Stimulated activated naive CD8-positive, alpha-beta T cell treated with anti-CD3 and anti-CD28 coated beads, Interleukin-15, Interleukin-2, amounts not matched to agents 100 ng/mL and 50 ng/mL, for 24 hours (primary cell): ENCODE measurements around the gene HERC6.
"Not testable (repeated sequence)": the region's sequence is repeated elsewhere in the genome, so short reads cannot be mapped to it uniquely, and the experiment has no call there.

Experiments used
- H3K27ac Mint-ChIP-seq: one replicate; pipeline ENCODE4 v1.8.0; 2021; ENCODE audit warnings: mild to moderate bottlenecking, mixed read lengths
- H3K27me3 Mint-ChIP-seq: one replicate; pipeline ENCODE4 v1.8.0; 2021; ENCODE audit warnings: mixed read lengths
- H3K36me3 Mint-ChIP-seq: one replicate; pipeline ENCODE4 v1.8.0; 2021; ENCODE audit warnings: low read depth, mixed read lengths
- H3K4me1 Mint-ChIP-seq: one replicate; pipeline ENCODE4 v1.8.0; 2021; ENCODE audit warnings: low read depth, mixed read lengths
- H3K4me3 Mint-ChIP-seq: one replicate; pipeline ENCODE4 v1.8.0; 2021; ENCODE audit warnings: mild to moderate bottlenecking, mixed read lengths
- H3K9me3 Mint-ChIP-seq: one replicate; pipeline ENCODE4 v1.8.0; 2021; ENCODE audit warnings: mixed read lengths

Gene HERC6

GRCh38 chr4:88418411-88418810 is 39.8 kb downstream of the HERC6 start:
- no peaks in the 10 kb centered on the region for H3K9me3 Mint-ChIP-seq
- H3K36me3 Mint-ChIP-seq, result peaks cover 29% of the 10 kb centered on the region
- no peak overlapping the region for H3K27ac Mint-ChIP-seq
- no peaks in the 10 kb centered on the region for H3K27me3 Mint-ChIP-seq
- H3K4me3 Mint-ChIP-seq, result no peak overlapping the region
- H3K4me1 Mint-ChIP-seq, result no peaks in the 10 kb centered on the region

DNA sequence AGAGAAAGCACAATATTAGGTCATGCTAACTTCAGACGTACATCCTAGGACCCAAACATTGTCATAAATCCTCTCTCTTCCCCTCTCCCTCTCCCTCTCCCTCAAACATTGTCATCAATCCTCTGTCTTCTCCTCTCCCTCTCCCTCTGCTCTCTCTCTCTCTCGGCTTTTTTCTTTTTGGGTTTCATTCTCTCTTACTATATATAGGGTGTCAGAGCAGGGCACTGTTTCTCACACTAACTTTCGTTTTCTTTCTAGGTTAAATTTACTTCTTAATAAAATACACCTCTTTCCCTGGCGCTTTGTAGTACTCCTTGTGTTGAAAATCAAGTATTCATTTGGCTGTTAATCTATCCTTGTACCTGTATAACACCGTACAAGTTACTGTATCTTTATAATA is 41.2 kb downstream of the HERC6 start:
- Mint-ChIP-seq H3K27ac (no peak overlapping the region), H3K4me1 (no peaks in the 10 kb centered on the region), H3K27me3 (no peaks in the 10 kb centered on the region), H3K4me3 (no peak overlapping the region), H3K36me3 (peaks cover 25% of the 10 kb centered on the region), H3K9me3 (no peaks in the 10 kb centered on the region)

DNA sequence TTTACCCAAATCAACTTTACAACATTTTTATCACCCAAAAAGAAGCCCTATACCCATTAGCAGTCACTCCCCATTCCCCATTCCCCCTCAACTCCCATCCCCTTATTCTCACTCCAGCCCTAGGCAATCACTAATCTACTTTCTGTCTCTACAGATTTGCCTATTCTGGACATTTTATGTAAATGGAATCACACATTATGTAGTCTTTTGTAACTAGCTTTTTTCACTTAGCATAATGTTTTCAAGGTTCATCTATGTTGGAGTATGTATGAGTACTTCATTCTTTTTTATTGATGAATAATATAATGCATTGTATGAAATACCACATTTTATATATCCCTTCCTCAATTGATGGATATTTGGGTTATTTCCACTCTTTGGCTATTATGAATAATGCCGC is 42.2 kb downstream of the HERC6 start:
- no peaks in the 10 kb centered on the region for H3K4me1 Mint-ChIP-seq
- peaks cover 21% of the 10 kb centered on the region for H3K36me3 Mint-ChIP-seq
- H3K27me3 Mint-ChIP-seq, result no peaks in the 10 kb centered on the region
- no peak overlapping the region for H3K4me3 Mint-ChIP-seq
- H3K9me3 Mint-ChIP-seq, result no peaks in the 10 kb centered on the region
- no peak overlapping the region for H3K27ac Mint-ChIP-seq

DNA sequence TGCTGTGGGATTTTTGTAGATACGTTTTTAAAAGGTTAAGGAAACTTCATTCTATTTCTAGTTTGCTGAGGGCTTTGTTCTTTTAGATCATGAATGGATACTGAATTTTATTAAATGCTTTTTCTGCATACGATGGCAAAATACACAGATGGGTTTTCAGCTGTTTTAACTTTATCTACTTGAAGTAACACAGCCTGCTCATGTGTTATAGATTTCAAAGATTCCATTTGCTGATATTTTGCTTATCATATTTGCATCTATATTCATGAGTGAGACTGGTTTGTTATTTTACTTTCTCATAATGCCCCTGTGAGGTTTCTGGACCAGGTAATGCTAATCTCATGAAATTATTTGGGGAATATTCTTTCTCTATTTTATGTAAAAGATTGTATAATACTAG is 43.8 kb downstream of the HERC6 start:
- Mint-ChIP-seq H3K27me3 (no peaks in the 10 kb centered on the region), H3K27ac (no peak overlapping the region), H3K9me3 (no peaks in the 10 kb centered on the region), H3K36me3 (peaks cover 26% of the 10 kb centered on the region), H3K4me3 (no peak overlapping the region), H3K4me1 (no peaks in the 10 kb centered on the region)

GRCh38 chr4:88429401-88429800 is 50.7 kb downstream of the HERC6 start:
- Mint-ChIP-seq H3K27me3 (no peaks in the 10 kb centered on the region), H3K4me3 (no peak overlapping the region), H3K27ac (no peak overlapping the region), H3K4me1 (no peaks in the 10 kb centered on the region), H3K9me3 (no peaks in the 10 kb centered on the region), H3K36me3 (peaks cover 35% of the 10 kb centered on the region)

DNA sequence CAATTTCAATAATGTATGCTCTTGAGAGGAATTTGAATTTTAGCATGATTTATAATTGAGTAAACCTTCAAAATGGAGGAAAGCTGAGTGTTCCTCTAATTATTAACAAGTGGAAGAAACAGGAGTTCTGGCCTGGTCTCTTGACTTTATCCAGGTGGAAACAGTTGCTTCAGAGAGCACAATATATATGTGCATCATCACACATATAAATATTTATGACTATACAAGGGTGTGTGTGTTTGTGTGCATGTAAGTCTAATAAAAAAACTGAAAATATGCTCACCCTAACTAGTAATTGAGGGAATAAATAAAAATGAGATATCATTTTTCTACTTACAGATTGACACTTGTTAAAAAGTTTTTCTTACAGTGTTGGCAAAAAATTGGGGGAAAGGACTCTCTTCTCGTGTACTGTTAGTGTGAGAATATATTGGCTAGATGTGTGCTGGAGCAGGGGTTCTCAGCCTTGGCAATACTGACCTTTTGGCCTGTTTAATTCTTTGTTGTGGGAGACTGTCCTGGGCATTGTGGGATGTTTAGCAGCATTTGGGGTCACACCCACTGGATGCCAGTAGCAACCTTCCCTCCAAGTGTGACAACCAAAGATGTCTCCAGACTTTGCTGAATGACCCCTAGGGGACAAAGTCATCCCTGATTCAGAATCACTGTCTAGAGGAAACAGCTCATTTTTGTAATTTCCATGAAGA is 57.5 kb downstream of the HERC6 start:
- H3K27ac Mint-ChIP-seq, result no peak overlapping the region
- H3K9me3 Mint-ChIP-seq, result no peaks in the 10 kb centered on the region
- no peak overlapping the region for H3K4me3 Mint-ChIP-seq
- H3K36me3 Mint-ChIP-seq, result peaks cover 25% of the 10 kb centered on the region
- no peaks in the 10 kb centered on the region for H3K4me1 Mint-ChIP-seq
- H3K27me3 Mint-ChIP-seq, result no peaks in the 10 kb centered on the region

- not testable (repeated sequence) for H3K27ac Mint-ChIP-seq, H3K4me3 Mint-ChIP-seq, H3K4me1 Mint-ChIP-seq, H3K27me3 Mint-ChIP-seq, H3K9me3 Mint-ChIP-seq
- peaks cover 32% of the 10 kb centered on the region for H3K36me3 Mint-ChIP-seq
These were observed 59.2 kb downstream of the HERC6 start for GRCh38 chr4:88437873-88438272.

- H3K36me3 Mint-ChIP-seq, result peaks cover 20% of the 10 kb centered on the region
- H3K9me3 Mint-ChIP-seq, result no peaks in the 10 kb centered on the region
- peak overlapping the region; percentile 49 for H3K27ac Mint-ChIP-seq
- H3K4me3 Mint-ChIP-seq, result no peak overlapping the region
- H3K27me3 Mint-ChIP-seq, result no peaks in the 10 kb centered on the region
- H3K4me1 Mint-ChIP-seq, result no peaks in the 10 kb centered on the region
These were observed 60.6 kb downstream of the HERC6 start for GRCh38 chr4:88439161-88439760.

DNA sequence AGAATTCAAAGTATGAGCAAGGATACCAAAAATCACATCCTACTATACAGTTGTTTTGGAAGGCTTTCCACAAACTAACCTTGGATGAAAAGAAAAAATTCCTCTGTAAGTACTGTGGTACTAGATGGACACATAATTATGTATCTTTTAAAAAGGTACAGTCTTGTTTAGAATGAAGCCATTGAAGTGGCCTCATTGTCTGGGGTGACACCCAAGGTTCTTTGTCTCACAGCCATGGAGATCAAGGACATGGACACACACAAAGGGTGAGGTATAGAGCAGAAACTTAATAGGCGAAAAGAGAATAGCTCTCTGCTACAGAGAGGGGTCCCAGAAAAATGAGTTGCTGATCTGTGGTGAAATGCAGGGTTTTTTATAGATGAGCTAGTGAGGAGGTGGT is 61.5 kb downstream of the HERC6 start:
- Mint-ChIP-seq H3K4me3 (no peak overlapping the region), H3K27me3 (no peaks in the 10 kb centered on the region), H3K27ac (no peak overlapping the region), H3K9me3 (no peaks in the 10 kb centered on the region), H3K36me3 (peaks cover 17% of the 10 kb centered on the region), H3K4me1 (no peaks in the 10 kb centered on the region)

GRCh38 chr4:88441696-88442095 is 63.0 kb downstream of the HERC6 start:
- H3K9me3 Mint-ChIP-seq, result no peaks in the 10 kb centered on the region
- peaks cover 12% of the 10 kb centered on the region for H3K36me3 Mint-ChIP-seq
- no peaks in the 10 kb centered on the region for H3K27me3 Mint-ChIP-seq
- no peak overlapping the region for H3K4me3 Mint-ChIP-seq
- H3K27ac Mint-ChIP-seq, result no peak overlapping the region
- H3K4me1 Mint-ChIP-seq, result no peaks in the 10 kb centered on the region

- no peaks in the 10 kb centered on the region for H3K27me3 Mint-ChIP-seq
- peaks cover 12% of the 10 kb centered on the region for H3K36me3 Mint-ChIP-seq
- H3K9me3 Mint-ChIP-seq, result no peaks in the 10 kb centered on the region
- no peaks in the 10 kb centered on the region for H3K4me1 Mint-ChIP-seq
- H3K4me3 Mint-ChIP-seq, result no peak overlapping the region
- peak overlapping the region; percentile 18 for H3K27ac Mint-ChIP-seq
These were observed 64.1 kb downstream of the HERC6 start for GRCh38 chr4:88442689-88443191.

DNA sequence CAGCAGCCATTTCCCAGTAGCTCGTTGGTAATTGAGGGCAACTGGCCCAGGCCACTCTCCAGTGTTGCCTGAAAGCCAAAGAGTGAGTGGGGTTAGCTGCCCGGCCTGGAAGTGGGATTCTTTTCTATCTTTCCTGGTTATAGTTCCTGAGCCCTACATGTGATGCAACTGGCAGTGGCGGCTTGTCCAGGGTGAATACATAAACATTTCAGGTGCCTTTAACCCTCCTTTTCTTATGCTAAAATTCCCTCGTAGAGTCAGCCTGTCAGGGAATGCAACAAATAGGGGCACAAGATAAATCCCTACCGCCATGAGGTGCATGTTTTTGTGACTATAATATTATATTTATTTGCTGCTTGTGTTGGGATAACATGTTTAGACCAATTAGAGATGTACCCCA is 64.8 kb downstream of the HERC6 start:
- H3K4me3 Mint-ChIP-seq, result no peak overlapping the region
- H3K9me3 Mint-ChIP-seq, result no peaks in the 10 kb centered on the region
- no peaks in the 10 kb centered on the region for H3K4me1 Mint-ChIP-seq
- peaks cover 12% of the 10 kb centered on the region for H3K36me3 Mint-ChIP-seq
- H3K27me3 Mint-ChIP-seq, result no peaks in the 10 kb centered on the region
- peak overlapping the region; percentile 18 for H3K27ac Mint-ChIP-seq

- H3K27me3 Mint-ChIP-seq, result no peaks in the 10 kb centered on the region
- H3K36me3 Mint-ChIP-seq, result peaks cover 8% of the 10 kb centered on the region
- H3K27ac Mint-ChIP-seq, result no peak overlapping the region
- no peaks in the 10 kb centered on the region for H3K9me3 Mint-ChIP-seq
- no peak overlapping the region for H3K4me3 Mint-ChIP-seq
- H3K4me1 Mint-ChIP-seq, result no peaks in the 10 kb centered on the region
These were observed 66.6 kb downstream of the HERC6 start for GRCh38 chr4:88445252-88445651.

GRCh38 chr4:88446124-88446523 is 67.5 kb downstream of the HERC6 start:
- Mint-ChIP-seq H3K27me3 (no peaks in the 10 kb centered on the region), H3K4me1 (no peaks in the 10 kb centered on the region), H3K9me3 (no peaks in the 10 kb centered on the region), H3K4me3 (no peak overlapping the region), H3K27ac (no peak overlapping the region), H3K36me3 (peaks cover 8% of the 10 kb centered on the region)

GRCh38 chr4:88447371-88448095 is 68.9 kb downstream of the HERC6 start:
- no peaks in the 10 kb centered on the region for H3K9me3 Mint-ChIP-seq
- H3K4me3 Mint-ChIP-seq, result no peak overlapping the region
- H3K27ac Mint-ChIP-seq, result no peak overlapping the region
- no peaks in the 10 kb centered on the region for H3K4me1 Mint-ChIP-seq
- H3K27me3 Mint-ChIP-seq, result no peaks in the 10 kb centered on the region
- H3K36me3 Mint-ChIP-seq, result peaks cover under 1% of the 10 kb centered on the region
